GM12801 (cell line): ENCODE measurements around the gene SLIRP.

ENCODE experiments used
- CTCF ChIP-seq: IDR thresholded peaks from one replicate; pipeline ENCODE4 v1.5.1; 2011; ENCODE audit warnings: control low read depth; ENCODE audit not compliant: insufficient read length; ENCODE audit errors: extremely low read depth

SLIRP gene

DNA sequence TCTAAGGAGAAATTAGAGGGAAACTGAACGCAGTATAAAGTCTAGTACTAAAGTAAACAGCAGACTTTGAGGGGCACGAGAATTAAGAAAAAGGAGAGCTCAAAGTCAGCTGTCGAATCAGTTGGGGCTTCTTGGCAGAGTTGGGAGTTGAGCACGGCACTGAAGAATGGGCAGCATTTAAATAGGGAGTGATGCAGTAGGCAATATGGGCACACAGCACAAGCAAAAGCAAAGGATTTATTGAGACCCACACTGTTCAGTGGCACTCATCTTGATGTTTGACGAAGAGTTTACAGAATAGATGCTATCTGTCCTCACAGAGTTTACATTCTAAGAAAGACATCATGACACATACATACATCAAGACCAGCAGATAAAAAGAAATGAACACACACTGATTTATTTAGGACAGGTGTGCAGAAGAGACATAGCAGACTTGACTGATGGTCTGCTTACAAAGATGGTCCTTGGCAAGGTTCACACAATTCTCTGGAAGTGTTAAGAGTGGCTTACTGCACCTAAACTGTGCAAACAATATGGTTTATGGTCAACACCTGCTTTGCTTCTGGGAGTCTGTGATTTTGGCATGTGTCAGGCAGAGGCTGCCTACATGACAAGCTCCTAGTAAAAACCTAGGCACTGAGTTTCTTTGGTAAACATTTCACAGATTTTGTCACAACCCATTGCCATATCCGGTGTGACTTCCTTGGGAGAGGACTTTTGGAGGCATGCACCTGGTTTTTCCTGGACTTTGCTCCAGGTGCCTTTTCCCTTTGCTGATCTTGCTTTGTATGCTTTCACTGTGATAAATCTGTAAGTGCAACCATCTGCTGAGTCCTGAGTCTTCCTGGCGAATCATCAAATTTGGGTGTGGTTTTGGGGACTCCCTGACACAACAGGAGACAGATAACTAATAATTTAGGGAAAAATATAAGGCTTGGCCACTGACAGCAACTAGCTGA is 26.4 kb upstream of the SLIRP start:
- no peak for TF ChIP-seq CTCF

DNA sequence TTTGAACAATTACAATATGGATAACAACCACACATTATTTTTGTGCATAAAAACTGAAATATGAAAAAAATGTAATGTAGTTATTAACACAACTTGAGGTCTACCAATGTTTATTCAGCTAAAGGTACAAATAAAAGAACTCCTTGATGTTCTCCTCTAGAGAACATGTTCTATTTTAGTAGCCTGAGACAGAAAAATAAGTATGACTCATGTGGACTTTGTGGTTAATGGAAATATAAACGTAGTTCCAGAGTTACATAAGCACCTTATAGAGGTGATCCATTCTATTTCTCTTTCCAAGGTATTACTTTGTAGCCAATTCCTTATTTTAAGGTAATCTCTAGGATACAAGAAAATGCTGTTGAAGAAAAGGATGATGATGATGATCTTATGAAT is 25.7 kb upstream of the SLIRP start:
- TF ChIP-seq CTCF = no peak

- TF ChIP-seq CTCF = no peak
Measured at GRCh38 chr14:77691259-77691658, 16.6 kb upstream of the SLIRP start.

- no peak for TF ChIP-seq CTCF
Measured at GRCh38 chr14:77707355-77707723, 564 bp upstream of the SLIRP start.

DNA sequence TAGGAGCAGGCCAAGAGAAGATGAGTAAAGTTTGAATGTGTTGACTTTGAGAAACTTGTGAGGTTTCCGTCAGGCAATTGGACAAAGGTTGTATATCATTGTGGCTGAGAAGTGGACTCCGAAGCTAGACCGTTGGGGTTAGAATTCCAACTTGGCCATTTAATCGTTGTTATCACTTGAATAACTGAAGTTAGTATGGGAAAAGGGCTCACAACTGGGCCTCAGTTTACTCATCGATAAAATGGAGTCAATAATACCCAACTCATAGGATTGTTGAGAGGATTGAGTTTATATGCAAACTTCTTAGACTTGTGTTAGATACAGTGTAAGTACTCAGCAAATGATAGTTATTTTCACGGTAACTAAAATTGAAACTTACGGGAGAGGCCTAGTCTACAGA is 846 bp downstream of the SLIRP start:
- TF ChIP-seq CTCF = no peak

DNA sequence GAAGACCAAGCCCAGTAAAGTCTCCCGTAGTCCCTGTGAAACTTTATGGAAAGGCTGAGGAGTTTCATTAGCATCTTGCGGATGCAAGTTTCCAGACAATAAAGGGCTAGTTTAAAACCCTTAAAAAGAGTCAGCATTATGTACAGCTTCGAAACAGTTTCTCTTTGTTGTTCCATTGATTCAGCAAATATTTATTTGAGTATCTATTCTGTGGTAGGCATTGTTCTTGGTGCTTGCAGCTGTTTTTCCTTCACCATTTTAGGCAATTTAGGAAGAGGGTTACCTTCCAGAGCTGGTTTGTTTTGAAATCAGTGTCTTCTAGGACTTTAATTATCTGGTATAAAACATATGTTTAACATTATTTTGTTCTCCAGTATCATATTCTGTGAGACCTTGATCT is 1.5 kb downstream of the SLIRP start:
- TF ChIP-seq CTCF = no peak

DNA sequence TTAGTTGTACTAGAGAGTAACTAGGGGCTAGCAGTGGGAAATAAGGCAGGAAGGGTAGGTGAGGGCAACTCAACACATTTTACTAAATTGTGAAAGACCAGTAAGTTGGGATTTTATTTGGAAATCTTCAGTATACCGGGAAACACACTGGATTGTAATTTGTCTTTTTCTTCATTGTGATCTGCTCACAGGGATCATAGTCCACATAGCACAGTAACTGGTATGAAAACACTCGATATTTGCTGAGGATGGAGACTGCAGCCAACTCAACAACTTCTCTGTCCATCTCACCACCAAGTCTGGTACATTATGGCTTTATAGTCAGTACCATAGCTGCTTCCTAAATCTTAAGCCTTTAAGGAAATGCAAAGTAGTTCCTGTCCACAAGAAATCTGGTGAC is 2.5 kb downstream of the SLIRP start:
- no peak for TF ChIP-seq CTCF
